ENCODE data around the gene LDB2.

- TF ChIP-seq REST (IDR thresholded peaks at IDR 0.05; ENCODE audit: unreplicated experiment) (no peak), CTCF (conservative IDR thresholded peaks at IDR 0.05; ENCODE audit: low read depth in 2 of 2) (no peak)
- TF ChIP-seq, protein P1, sequence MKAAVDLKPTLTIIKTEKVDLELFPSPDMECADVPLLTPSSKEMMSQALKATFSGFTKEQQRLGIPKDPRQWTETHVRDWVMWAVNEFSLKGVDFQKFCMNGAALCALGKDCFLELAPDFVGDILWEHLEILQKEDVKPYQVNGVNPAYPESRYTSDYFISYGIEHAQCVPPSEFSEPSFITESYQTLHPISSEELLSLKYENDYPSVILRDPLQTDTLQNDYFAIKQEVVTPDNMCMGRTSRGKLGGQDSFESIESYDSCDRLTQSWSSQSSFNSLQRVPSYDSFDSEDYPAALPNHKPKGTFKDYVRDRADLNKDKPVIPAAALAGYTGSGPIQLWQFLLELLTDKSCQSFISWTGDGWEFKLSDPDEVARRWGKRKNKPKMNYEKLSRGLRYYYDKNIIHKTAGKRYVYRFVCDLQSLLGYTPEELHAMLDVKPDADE (IDR thresholded peaks at IDR 0.05): no peak
These were observed 437.1 kb downstream of the LDB2 start for GRCh38 chr4:16461362-16461761.
